GM10248 (cell line): ENCODE results near the gene SHISAL1.

Source experiments
- CTCF ChIA-PET: fragments of 300-600 bp; sonication (Branson Sonifier 250); formaldehyde crosslinking; extraction: SDS; loops from one replicate; lab custom pipeline; 2021; ENCODE audit warnings: antibody characterized with exemption; lab: Yijun Ruan, JAX
- POLR2A ChIA-PET: fragments of 350-650 bp; sonication (Branson Sonifier 250); formaldehyde crosslinking; extraction: SDS; loops from one replicate; lab custom pipeline; 2020; ENCODE audit warnings: antibody characterized with exemption; lab: Yijun Ruan, JAX
- DNase-seq: peaks from one replicate; pipeline ENCODE4 v3.0.0; 2012; ENCODE audit errors: extremely low spot score
- TF ChIP-seq, protein P1 (sequence below): IDR thresholded peaks from 2 replicates; pipeline ENCODE4 v1.5.1; 2012; ENCODE audit warnings: mild to moderate bottlenecking, low read depth; ENCODE audit errors: extremely low read depth, missing control alignments, control extremely low read depth

SHISAL1 gene

DNA sequence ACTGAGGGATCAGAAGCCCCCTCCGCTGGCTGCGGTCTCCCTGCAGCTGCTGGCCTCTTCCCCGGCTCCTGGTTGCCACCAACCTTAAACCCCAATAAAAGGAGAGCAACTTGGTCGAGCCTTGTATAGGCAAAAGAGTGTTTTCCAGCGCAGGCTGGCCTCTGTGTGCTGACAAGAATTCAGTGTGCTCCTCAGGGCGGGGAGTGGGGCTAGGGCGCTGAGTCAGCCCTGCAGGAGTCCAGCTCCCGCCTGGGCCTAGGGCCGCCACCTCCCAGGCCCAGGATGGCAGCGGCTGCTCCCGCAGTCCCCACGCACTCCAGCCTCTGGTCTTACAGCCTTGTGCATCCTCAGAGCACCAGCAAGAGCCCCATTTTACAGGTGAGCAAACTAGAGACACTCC is at the start of gene SHISAL1:
SHISAL1 (minus strand) TSS at position 186 of the 400 bp plus-strand sequence. CDS start 12,006 bp downstream, outside the sequence.
- ChIA-PET POLR2A (no interaction called here), CTCF (no interaction called here)
- no peak for DNase-seq
- TF ChIP-seq, protein P1, sequence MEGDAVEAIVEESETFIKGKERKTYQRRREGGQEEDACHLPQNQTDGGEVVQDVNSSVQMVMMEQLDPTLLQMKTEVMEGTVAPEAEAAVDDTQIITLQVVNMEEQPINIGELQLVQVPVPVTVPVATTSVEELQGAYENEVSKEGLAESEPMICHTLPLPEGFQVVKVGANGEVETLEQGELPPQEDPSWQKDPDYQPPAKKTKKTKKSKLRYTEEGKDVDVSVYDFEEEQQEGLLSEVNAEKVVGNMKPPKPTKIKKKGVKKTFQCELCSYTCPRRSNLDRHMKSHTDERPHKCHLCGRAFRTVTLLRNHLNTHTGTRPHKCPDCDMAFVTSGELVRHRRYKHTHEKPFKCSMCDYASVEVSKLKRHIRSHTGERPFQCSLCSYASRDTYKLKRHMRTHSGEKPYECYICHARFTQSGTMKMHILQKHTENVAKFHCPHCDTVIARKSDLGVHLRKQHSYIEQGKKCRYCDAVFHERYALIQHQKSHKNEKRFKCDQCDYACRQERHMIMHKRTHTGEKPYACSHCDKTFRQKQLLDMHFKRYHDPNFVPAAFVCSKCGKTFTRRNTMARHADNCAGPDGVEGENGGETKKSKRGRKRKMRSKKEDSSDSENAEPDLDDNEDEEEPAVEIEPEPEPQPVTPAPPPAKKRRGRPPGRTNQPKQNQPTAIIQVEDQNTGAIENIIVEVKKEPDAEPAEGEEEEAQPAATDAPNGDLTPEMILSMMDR: no peak

DNA sequence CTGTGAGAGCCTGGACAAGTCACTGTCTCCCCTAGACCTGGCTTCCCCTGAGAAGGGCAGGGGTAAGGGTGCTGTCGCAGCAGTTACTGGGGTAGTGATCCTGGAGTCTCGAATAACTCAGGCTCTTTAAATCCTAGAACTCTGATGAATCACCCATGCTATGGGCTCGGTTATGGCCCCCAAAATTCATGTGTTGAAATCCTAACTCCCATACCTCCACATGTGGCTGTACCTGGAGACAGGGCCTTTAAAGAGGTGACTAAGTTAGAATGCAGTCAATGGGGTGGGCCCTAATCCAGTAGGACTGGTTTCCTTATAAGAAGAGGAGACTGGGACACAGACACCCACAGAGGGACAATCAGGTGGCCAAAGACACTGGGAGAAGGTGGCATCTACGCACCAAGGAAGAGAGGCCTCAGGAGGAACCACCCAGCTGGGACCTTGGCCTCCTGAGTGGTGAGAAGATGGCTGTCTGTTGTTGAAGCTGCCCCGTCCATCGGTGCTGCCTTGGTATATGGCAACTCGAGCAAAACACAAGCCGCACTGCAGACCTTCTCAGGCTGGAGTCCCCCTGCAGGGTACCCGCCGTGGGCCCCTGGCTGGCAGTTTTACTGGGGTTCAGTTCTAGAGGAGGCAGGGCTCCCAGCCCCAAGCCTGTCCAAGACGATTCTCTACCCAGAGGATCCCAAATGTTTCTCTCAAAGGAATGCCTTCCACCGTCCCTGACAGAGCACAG is 48.8 kb upstream of the SHISAL1 start:
- ChIA-PET CTCF (interaction anchor here (1.6 kb wide), 1 partner anchor 12 kb away, joined by 3 read pairs; no protein-coding TSS in a partner anchor), POLR2A (no interaction called here)
- DNase-seq: no peak
- TF ChIP-seq, protein P1: no peak

DNA sequence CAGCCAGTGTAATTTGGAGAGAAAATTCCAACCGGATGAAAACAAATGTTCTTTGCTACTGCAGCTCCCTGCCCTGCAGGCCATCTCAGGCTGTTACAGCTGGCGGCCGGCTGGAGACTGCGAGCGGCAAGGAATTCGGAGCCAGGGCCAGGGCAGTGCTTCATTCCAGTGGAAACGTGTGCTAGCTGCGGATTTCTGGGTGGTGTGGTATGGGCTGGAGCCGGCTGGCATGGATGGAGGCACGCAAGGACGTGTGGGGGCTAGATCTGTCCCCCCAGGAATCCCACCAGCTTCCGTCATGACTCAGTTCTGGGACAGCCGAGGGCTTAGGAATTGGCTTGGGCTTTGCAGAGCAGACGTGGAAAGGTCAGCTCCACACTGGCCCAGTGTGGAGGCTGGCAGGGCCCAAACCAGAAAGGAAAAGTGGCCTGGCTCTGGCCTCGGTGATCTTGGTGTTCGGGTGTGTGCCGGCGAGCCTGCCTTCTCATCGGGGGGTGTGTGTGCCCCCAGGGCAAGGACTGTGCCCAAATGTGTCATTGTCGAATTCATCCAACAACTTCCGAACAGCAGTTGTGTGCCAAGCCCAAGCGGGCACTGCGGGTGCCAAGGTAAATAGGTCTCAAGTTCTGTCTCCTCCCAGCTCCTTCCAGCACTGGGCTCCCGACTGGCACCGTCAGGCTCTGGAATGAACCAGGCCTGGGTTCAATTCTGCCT is 48.1 kb upstream of the SHISAL1 start:
- ChIA-PET CTCF (interaction anchor here (1.6 kb wide), 1 partner anchor 13 kb away, joined by 3 read pairs; no protein-coding TSS in a partner anchor), POLR2A (no interaction called here)
- no peak for DNase-seq
- TF ChIP-seq, protein P1: no peak

DNA sequence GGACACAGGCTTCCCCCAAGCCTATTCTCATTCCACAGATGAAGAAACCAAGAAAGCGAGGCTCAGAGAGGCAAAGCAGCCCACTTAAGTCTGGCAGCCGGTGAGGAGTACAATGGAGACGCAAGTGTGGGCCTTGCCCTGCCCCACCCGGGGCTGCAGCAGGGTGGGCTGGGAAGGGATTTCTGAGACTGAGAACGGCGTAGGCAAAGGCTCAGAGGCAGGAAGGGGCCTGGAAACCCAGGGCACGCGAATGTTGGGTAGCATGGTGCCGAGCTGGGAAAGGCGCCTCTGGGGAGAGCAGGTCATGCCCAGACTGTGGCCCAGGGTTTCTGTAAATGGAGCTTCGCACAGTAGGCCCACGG is 47.5 kb upstream of the SHISAL1 start:
- TF ChIP-seq, protein P1: no peak
- ChIA-PET CTCF (no interaction called here), POLR2A (no interaction called here)
- no peak for DNase-seq

DNA sequence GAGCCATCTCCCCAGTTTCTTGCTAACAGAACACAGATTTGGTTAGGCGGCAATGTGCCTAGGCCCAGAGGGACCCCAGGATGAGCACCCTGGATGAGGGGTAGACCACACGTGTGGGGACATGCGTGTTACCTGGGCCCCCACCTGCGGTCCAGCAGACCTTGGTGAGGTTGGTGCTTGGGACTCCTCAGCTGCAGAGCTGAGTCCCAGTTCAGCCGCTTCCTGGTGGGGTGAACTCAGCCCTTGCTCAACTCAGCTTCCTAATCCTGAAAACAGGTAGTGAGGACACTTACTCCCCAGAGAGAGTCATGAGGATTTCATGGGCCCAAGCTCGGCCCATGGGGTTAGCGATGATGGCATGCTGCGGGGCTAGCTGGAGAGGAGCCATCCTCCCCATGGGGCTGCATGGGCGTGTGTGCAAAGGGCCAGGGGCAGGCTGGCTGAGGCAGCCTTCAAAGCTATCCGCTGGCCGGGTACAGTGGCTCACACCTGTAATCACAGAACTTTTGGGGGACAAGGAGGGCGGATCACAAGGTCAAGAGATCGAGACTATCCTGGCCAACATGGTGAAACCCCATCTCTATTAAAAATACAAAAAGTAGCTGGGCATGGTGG is 46.9 kb upstream of the SHISAL1 start:
- no peak for DNase-seq
- TF ChIP-seq, protein P1: no peak
- ChIA-PET POLR2A (no interaction called here), CTCF (no interaction called here)

DNA sequence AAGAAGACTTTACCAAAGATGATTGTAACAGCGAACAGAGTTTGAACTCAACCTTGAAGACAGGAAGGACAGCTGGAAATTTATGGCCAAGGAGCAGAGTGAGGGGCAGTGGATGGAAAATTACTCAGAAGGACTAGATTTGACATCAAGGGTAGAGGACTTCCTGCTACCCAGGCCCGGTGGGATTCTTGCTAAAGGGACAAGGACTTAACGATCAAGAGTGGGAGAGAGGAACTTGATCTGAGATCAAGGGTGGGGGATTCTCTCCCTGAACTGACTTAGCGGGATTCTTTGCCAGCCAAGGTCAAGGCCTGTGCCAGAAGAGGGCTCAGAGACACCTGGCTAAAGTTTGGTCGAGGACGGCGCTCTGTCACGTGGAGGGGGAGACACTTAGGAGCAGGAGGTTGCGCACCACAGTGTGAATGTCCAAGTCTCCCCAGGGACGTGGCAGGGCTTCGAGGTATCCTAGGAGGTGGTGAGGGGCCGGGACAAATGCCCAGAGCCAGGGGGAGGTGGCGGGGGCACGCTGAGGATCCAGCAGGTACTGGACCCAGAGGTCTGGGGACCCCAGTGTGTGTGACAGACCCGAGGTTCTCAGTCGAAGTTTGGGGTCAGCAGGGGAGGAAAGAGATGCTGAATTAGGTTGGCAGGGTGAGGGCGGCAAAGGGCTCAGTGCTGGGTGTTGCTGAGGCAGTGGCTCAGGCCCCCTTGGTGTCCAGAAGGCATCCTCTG is 46.1 kb upstream of the SHISAL1 start:
- ChIA-PET POLR2A (no interaction called here), CTCF (no interaction called here)
- TF ChIP-seq, protein P1: no peak
- no peak for DNase-seq
